ENCODE results near the gene ECSIT.
"Not testable (repeated sequence)": the region's sequence is repeated elsewhere in the genome, so short reads cannot be mapped to it uniquely, and the experiment has no call there.

DNA sequence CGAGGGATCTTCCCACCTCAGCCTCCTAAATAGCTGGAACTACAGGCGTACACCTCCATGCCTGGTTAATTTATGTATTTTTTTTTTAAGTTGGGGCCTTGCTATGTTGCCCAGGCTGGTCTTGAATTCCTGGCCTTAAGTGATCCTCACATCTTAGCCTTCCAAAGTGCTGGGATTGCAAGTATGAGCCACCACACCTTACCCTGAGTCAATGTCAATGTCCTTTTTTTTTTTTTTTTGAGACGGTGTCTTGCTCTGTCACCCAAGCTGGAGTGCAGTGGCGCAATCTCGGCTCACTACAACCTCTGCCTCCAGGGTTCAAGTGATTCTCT lies 36.7 kb upstream of the ECSIT start:
- not testable (repeated sequence) for TF ChIP-seq POLR2AphosphoS5, POLR2A (IDR thresholded peaks at IDR 0.05)
- TF ChIP-seq, protein P1, sequence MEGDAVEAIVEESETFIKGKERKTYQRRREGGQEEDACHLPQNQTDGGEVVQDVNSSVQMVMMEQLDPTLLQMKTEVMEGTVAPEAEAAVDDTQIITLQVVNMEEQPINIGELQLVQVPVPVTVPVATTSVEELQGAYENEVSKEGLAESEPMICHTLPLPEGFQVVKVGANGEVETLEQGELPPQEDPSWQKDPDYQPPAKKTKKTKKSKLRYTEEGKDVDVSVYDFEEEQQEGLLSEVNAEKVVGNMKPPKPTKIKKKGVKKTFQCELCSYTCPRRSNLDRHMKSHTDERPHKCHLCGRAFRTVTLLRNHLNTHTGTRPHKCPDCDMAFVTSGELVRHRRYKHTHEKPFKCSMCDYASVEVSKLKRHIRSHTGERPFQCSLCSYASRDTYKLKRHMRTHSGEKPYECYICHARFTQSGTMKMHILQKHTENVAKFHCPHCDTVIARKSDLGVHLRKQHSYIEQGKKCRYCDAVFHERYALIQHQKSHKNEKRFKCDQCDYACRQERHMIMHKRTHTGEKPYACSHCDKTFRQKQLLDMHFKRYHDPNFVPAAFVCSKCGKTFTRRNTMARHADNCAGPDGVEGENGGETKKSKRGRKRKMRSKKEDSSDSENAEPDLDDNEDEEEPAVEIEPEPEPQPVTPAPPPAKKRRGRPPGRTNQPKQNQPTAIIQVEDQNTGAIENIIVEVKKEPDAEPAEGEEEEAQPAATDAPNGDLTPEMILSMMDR (IDR thresholded peaks at IDR 0.05), result not testable (repeated sequence)
